Mesothelial cell of epicardium (in vitro differentiated cells): Measurements from ENCODE around the gene ADAM29. TPM values are rescaled to one million over a fixed set of nuclear protein-coding genes. Genes with fewer than 3 reads are reported as not detected.
"Not testable (repeated sequence)": the region's sequence is repeated elsewhere in the genome, so short reads cannot be mapped to it uniquely, and the experiment has no call there.

Source experiments
- DNase-seq, 2 experiments: peaks; one replicate each; pipeline ENCODE4 v3.0.0; 2021; ENCODE audit warnings: low spot score in 2 of 2; ENCODE audit not compliant: unreplicated experiment in 2 of 2
- H3K27ac Mint-ChIP-seq: 2 replicates; pipeline ENCODE4 v1.8.0; 2021; ENCODE audit warnings: mixed read lengths
- H3K27me3 Mint-ChIP-seq: 2 replicates; pipeline ENCODE4 v1.8.0; 2021; ENCODE audit warnings: low read depth, mixed read lengths
- H3K36me3 Mint-ChIP-seq: 2 replicates; pipeline ENCODE4 v1.8.0; 2021; ENCODE audit warnings: mixed read lengths
- H3K4me1 Mint-ChIP-seq: 2 replicates; pipeline ENCODE4 v1.8.0; 2021; ENCODE audit warnings: mixed read lengths
- H3K4me3 Mint-ChIP-seq: 2 replicates; pipeline ENCODE4 v1.8.0; 2021; ENCODE audit warnings: mild to moderate bottlenecking, moderate library complexity, mixed read lengths
- H3K9me3 Mint-ChIP-seq: 2 replicates; pipeline ENCODE4 v1.8.0; 2021; ENCODE audit warnings: mixed read lengths
- CTCF ChIP-seq: fragments of 200-600 bp; sonication (generic); IDR thresholded peaks from one replicate; pipeline ENCODE4 v1.5.0; 2021; ENCODE audit warnings: antibody characterized with exemption; ENCODE audit not compliant: unreplicated experiment
- total RNA-seq: library from RNA; stranded (reverse); gene quantifications from 3 replicates; pipeline ENCODE4 v1.2.1, GENCODE V29; 2021

ADAM29 gene
- total RNA-seq, 1 donor from 2014 or later = not detected

GRCh38 chr4:174989791-174990190 is 71.6 kb downstream of the ADAM29 start:
- no peak for DNase-seq
- no peaks in the 10 kb centered on the region for H3K27me3 Mint-ChIP-seq
- H3K27ac Mint-ChIP-seq = no peak overlapping the region
- H3K36me3 Mint-ChIP-seq = no peaks in the 10 kb centered on the region
- TF ChIP-seq CTCF = no peak
- H3K4me1 Mint-ChIP-seq = no peaks in the 10 kb centered on the region
- H3K4me3 Mint-ChIP-seq = no peak overlapping the region
- H3K9me3 Mint-ChIP-seq = peaks cover 34% of the 10 kb centered on the region

GRCh38 chr4:174993916-174994315 is 75.8 kb downstream of the ADAM29 start:
- peaks cover 5% of the 10 kb centered on the region for H3K9me3 Mint-ChIP-seq
- no peak for TF ChIP-seq CTCF
- H3K4me3 Mint-ChIP-seq = no peak overlapping the region
- H3K27me3 Mint-ChIP-seq = no peaks in the 10 kb centered on the region
- H3K27ac Mint-ChIP-seq = no peak overlapping the region
- H3K36me3 Mint-ChIP-seq = no peaks in the 10 kb centered on the region
- no peaks in the 10 kb centered on the region for H3K4me1 Mint-ChIP-seq
- no peak for DNase-seq

GRCh38 chr4:174996079-174996478 is 77.9 kb downstream of the ADAM29 start:
- TF ChIP-seq CTCF = no peak
- no peak overlapping the region for H3K27ac Mint-ChIP-seq
- H3K36me3 Mint-ChIP-seq = no peaks in the 10 kb centered on the region
- no peaks in the 10 kb centered on the region for H3K27me3 Mint-ChIP-seq
- no peaks in the 10 kb centered on the region for H3K4me1 Mint-ChIP-seq
- peaks cover 10% of the 10 kb centered on the region for H3K9me3 Mint-ChIP-seq
- H3K4me3 Mint-ChIP-seq = no peak overlapping the region
- DNase-seq = no peak

- Mint-ChIP-seq H3K4me1 (no peaks in the 10 kb centered on the region), H3K27ac (no peak overlapping the region), H3K27me3 (no peaks in the 10 kb centered on the region), H3K36me3 (no peaks in the 10 kb centered on the region), H3K9me3 (peaks cover 18% of the 10 kb centered on the region), H3K4me3 (no peak overlapping the region)
- DNase-seq = no peak
- no peak for TF ChIP-seq CTCF
Measured at GRCh38 chr4:174999407-174999806, 81.2 kb downstream of the ADAM29 start.

- DNase-seq = no peak
- H3K27ac Mint-ChIP-seq = no peak overlapping the region
- H3K4me1 Mint-ChIP-seq = no peaks in the 10 kb centered on the region
- no peak for TF ChIP-seq CTCF
- peaks cover 6% of the 10 kb centered on the region for H3K9me3 Mint-ChIP-seq
- no peaks in the 10 kb centered on the region for H3K36me3 Mint-ChIP-seq
- no peaks in the 10 kb centered on the region for H3K27me3 Mint-ChIP-seq
- H3K4me3 Mint-ChIP-seq = no peak overlapping the region
Measured at GRCh38 chr4:175017751-175018150, 99.6 kb downstream of the ADAM29 start.

GRCh38 chr4:175019447-175019846 is 101.3 kb downstream of the ADAM29 start:
- not testable (repeated sequence) for H3K4me1 Mint-ChIP-seq, H3K4me3 Mint-ChIP-seq, H3K9me3 Mint-ChIP-seq, DNase-seq, H3K36me3 Mint-ChIP-seq, H3K27ac Mint-ChIP-seq, H3K27me3 Mint-ChIP-seq

Other genes with a start within 250 kb of the ADAM29 start
- 0.02 TPM in 1 of 3 replicates, not detected in the others for gene GLRA3, start 89.1 kb upstream of the ADAM29 start, total RNA-seq